DOHH2 (cell line): Measurements from ENCODE around the gene PELI2.

Experiments used
- EZH2phosphoT487 ChIP-seq: fragments of 200-600 bp; sonication (generic); IDR thresholded peaks from 2 replicates; pipeline ENCODE4 v1.6.1; 2017; ENCODE audit warnings: borderline replicate concordance, mild to moderate bottlenecking, antibody characterized with exemption, low read length, moderate library complexity, mixed read lengths
- TF ChIP-seq, protein P1 (sequence below): fragments of 200-600 bp; sonication (generic); IDR thresholded peaks from one replicate; pipeline ENCODE4 v1.5.1; 2014; ENCODE audit warnings: antibody characterized with exemption, mild to moderate bottlenecking, low read depth, low read length; ENCODE audit not compliant: poor library complexity, severe bottlenecking

DNA sequence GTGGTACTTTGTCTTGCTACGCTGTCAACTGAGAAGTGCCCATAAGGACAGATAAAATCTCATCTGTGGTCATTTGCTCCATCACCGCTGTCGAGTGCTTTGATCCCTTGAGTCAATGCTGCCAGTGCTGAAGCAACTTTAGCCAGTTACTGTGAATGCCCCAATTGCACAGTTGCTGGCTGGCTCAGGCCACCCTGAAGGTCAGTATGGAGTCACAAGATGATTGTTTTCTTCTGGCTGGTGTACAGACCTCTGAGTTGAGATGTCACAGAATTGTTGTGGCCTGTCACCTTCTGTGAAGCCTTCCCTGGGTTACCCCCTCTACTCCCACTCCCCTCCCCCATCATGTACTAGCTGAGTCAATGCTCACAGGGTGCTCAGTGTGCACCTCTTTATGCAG is 92.9 kb downstream of the PELI2 start:
- TF ChIP-seq, protein P1, sequence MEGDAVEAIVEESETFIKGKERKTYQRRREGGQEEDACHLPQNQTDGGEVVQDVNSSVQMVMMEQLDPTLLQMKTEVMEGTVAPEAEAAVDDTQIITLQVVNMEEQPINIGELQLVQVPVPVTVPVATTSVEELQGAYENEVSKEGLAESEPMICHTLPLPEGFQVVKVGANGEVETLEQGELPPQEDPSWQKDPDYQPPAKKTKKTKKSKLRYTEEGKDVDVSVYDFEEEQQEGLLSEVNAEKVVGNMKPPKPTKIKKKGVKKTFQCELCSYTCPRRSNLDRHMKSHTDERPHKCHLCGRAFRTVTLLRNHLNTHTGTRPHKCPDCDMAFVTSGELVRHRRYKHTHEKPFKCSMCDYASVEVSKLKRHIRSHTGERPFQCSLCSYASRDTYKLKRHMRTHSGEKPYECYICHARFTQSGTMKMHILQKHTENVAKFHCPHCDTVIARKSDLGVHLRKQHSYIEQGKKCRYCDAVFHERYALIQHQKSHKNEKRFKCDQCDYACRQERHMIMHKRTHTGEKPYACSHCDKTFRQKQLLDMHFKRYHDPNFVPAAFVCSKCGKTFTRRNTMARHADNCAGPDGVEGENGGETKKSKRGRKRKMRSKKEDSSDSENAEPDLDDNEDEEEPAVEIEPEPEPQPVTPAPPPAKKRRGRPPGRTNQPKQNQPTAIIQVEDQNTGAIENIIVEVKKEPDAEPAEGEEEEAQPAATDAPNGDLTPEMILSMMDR, result no peak
- TF ChIP-seq EZH2phosphoT487, result no peak
